Measurements from ENCODE around the gene SLAMF6.

SLAMF6 gene

GRCh38 chr1:160460683-160461287 lies 62.3 kb downstream of the SLAMF6 start:
- no peak for DNase-seq

GRCh38 chr1:160460214-160460642 lies 62.8 kb downstream of the SLAMF6 start:
- no peak for DNase-seq

GRCh38 chr1:160459687-160460086 lies 63.4 kb downstream of the SLAMF6 start:
- no peak for DNase-seq

GRCh38 chr1:160459056-160459455 lies 64.0 kb downstream of the SLAMF6 start:
- DNase-seq: no peak

GRCh38 chr1:160455153-160455517 lies 67.9 kb downstream of the SLAMF6 start:
- no peak for DNase-seq

- no peak for DNase-seq
These were observed 68.5 kb downstream of the SLAMF6 start for GRCh38 chr1:160454371-160455152.

- no peak for DNase-seq
These were observed 69.6 kb downstream of the SLAMF6 start for GRCh38 chr1:160453443-160453842.

GRCh38 chr1:160451859-160452232 lies 71.2 kb downstream of the SLAMF6 start:
- no peak for DNase-seq

- no peak for DNase-seq
These were observed 71.8 kb downstream of the SLAMF6 start for GRCh38 chr1:160451119-160451858.

GRCh38 chr1:160449494-160449893 lies 73.6 kb downstream of the SLAMF6 start:
- DNase-seq: no peak

GRCh38 chr1:160446945-160447600 lies 76.0 kb downstream of the SLAMF6 start:
- DNase-seq: peak; percentile 41

- no peak for DNase-seq
These were observed 83.3 kb downstream of the SLAMF6 start for GRCh38 chr1:160439718-160440117.

- no peak for DNase-seq
These were observed 84.1 kb downstream of the SLAMF6 start for GRCh38 chr1:160438935-160439334.

- DNase-seq: no peak
These were observed 84.6 kb downstream of the SLAMF6 start for GRCh38 chr1:160438317-160438918.

- no peak for DNase-seq
These were observed 85.4 kb downstream of the SLAMF6 start for GRCh38 chr1:160437432-160438316.

GRCh38 chr1:160436966-160437365 lies 86.1 kb downstream of the SLAMF6 start:
- peak; percentile 68 for DNase-seq
